ENCODE data around the gene CDC6. TPM values are rescaled to one million over a fixed set of nuclear protein-coding genes. Genes with fewer than 3 reads are reported as not detected.
"Not testable (repeated sequence)": the region's sequence is repeated elsewhere in the genome, so short reads cannot be mapped to it uniquely, and the experiment has no call there.

Gene CDC6
- total RNA-seq, 2 donors from 2014 or later = 5.5 to 9.0 TPM

- DNase-seq (no peak), ATAC-seq (peak; percentile 51)
- intact Hi-C loops (cut with DNase I, micrococcal nuclease) = no loop called here
Observed at GRCh38 chr17:40284085-40284713, 3.5 kb upstream of the CDC6 start.

- no peak for DNase-seq
- intact Hi-C loops (cut with DNase I, micrococcal nuclease) = no loop called here
- no peak for ATAC-seq
Observed at GRCh38 chr17:40286473-40286872, 1.2 kb upstream of the CDC6 start.

GRCh38 chr17:40287159-40287493, 553 bp upstream of the CDC6 start:
- DNase-seq (no peak), ATAC-seq (no peak)
- intact Hi-C loops (cut with DNase I, micrococcal nuclease) = no loop called here

GRCh38 chr17:40290629-40291280, 3.1 kb downstream of the CDC6 start:
- DNase-seq (peak in 1 of 2 donors; percentile 69), ATAC-seq (peak; percentile 17)
- intact Hi-C loops (cut with DNase I, micrococcal nuclease) = loop anchor here in 1 of 2 donors (5.0 kb wide), 1 partner anchor 88 kb away; no protein-coding TSS in a partner anchor

GRCh38 chr17:40291281-40291664, 3.6 kb downstream of the CDC6 start:
- intact Hi-C loops (cut with DNase I, micrococcal nuclease) = loop anchor here in 1 of 2 donors (5.0 kb wide), 1 partner anchor 89 kb away; no protein-coding TSS in a partner anchor
- ATAC-seq = no peak
- no peak for DNase-seq

GRCh38 chr17:40293363-40293762, 5.7 kb downstream of the CDC6 start:
- intact Hi-C loops (cut with DNase I, micrococcal nuclease) = loop anchor here in 1 of 2 donors (5.0 kb wide), 1 partner anchor 91 kb away; no protein-coding TSS in a partner anchor
- ATAC-seq = no peak
- DNase-seq = peak in 1 of 2 donors; percentile 15

GRCh38 chr17:40295488-40296436, 8.1 kb downstream of the CDC6 start:
- DNase-seq (peak in 1 of 2 donors; percentile 13), ATAC-seq (no peak)
- intact Hi-C loops (cut with DNase I, micrococcal nuclease) = no loop called here

GRCh38 chr17:40297511-40297910, 9.8 kb downstream of the CDC6 start:
- peak in 1 of 2 donors; percentile 1 for DNase-seq
- intact Hi-C loops (cut with DNase I, micrococcal nuclease) = no loop called here
- no peak for ATAC-seq

GRCh38 chr17:40298726-40299125, 11.0 kb downstream of the CDC6 start:
- no peak for DNase-seq
- intact Hi-C loops (cut with DNase I, micrococcal nuclease) = no loop called here
- no peak for ATAC-seq

- peak in 1 of 2 donors; percentile 9 for DNase-seq
- ATAC-seq; intact Hi-C loops (cut with DNase I, micrococcal nuclease): not testable (repeated sequence)
Observed at GRCh38 chr17:40299159-40299757, 11.6 kb downstream of the CDC6 start.

GRCh38 chr17:40301315-40301714, 13.6 kb downstream of the CDC6 start:
- intact Hi-C loops (cut with DNase I, micrococcal nuclease) = loop anchor here in 1 of 2 donors (10.0 kb wide), 1 partner anchor 113 kb away; the partner anchor contains the start of gene TOP2A
- DNase-seq (peak; percentile 36 to 64), ATAC-seq (peak; percentile 72)

- intact Hi-C loops (cut with DNase I, micrococcal nuclease) = loop anchor here in 1 of 2 donors (2.0 to 10.0 kb wide), 2 partner anchors 52 to 112 kb away; partner anchors contain the start of gene TOP2A
- DNase-seq (peak; percentile 27 to 63), ATAC-seq (peak; percentile 52)
Observed at GRCh38 chr17:40303009-40303657, 15.5 kb downstream of the CDC6 start.

- intact Hi-C loops (cut with DNase I, micrococcal nuclease) = loop anchor here in 1 of 2 donors (2.0 to 10.0 kb wide), 2 partner anchors 51 to 111 kb away; partner anchors contain the start of gene TOP2A
- ATAC-seq (peak; percentile 13), DNase-seq (peak; percentile 17 to 80)
Observed at GRCh38 chr17:40303708-40304551, 16.3 kb downstream of the CDC6 start.

GRCh38 chr17:40304552-40304863, 16.8 kb downstream of the CDC6 start:
- ATAC-seq = not testable (repeated sequence)
- DNase-seq = peak in 1 of 2 donors; percentile 23
- intact Hi-C loops (cut with DNase I, micrococcal nuclease) = loop anchor here in 1 of 2 donors (10.0 kb wide), 1 partner anchor 110 kb away; the partner anchor contains the start of gene TOP2A

GRCh38 chr17:40304866-40305265, 17.2 kb downstream of the CDC6 start:
- not testable (repeated sequence) for ATAC-seq
- intact Hi-C loops (cut with DNase I, micrococcal nuclease) = loop anchor here (5.0 to 10.0 kb wide), 2 partner anchors 47 to 110 kb away; partner anchors contain the start of gene TOP2A (in 1 of the 2)

GRCh38 chr17:40306395-40306794, 18.7 kb downstream of the CDC6 start:
- DNase-seq = no peak
- no peak for ATAC-seq
- intact Hi-C loops (cut with DNase I, micrococcal nuclease) = loop anchor here (5.0 to 10.0 kb wide), 2 partner anchors 46 to 108 kb away; partner anchors contain the start of gene TOP2A (in 1 of the 2)

More at GRCh38 chr17:40304866-40305265, 17.2 kb downstream of the CDC6 start:
- peak in 1 of 2 donors; percentile 26 for DNase-seq

All from left colon (tissue), 2 donors.